ENCODE results near the gene IGF2BP3. TPM values are rescaled to one million over a fixed set of nuclear protein-coding genes. Genes with fewer than 3 reads are reported as not detected.

IGF2BP3 gene
- total RNA-seq, 3 donors from 2014 or later (not counting 1 experiment from before 2014, with no cell fraction given): 1.4 to 2.9 TPM; not detected in 1

DNA sequence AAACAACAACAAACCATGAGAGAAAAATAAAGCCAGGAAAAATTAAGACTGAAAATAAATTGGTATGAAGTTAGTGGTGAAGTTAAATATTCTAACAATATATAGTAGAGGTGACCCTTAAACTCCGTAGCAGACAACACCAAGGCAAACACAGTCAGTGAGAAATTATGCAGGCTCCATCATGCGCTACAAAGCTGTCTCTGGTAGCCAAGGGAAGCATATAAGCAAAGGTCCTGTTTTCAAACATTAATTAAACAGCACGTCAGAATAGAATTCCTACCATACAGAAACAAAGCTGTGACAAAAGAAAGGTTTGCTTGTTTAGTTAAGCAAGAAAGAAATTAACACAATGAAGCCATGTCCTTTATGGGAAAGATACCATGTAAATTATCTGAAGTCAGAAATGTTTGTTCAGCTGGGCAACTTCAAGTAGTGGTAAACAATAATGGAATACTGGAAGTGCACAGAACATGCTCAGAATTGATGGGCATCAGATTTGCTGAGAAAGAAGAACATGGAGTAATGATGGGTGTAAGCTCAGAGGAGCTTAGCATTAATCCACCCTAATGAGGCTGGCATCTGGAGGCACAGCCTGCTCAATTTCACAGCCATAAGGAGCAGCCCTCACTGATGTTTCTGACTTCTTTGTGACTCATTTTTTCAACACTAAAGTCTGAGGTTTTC, 75.7 kb downstream of the IGF2BP3 start:
- H3K9me3 Mint-ChIP-seq: no peaks in the 10 kb centered on the region
- H3K27me3 Mint-ChIP-seq (ENCODE audit: low read depth in 2 of 2): peaks cover 7% of the 10 kb centered on the region in 2 donors
- H3K9me3 ChIP-seq (ENCODE audit: control insufficient read depth, insufficient read depth, low read length): no peaks in the 10 kb centered on the region
- no peak overlapping the region for H3K4me3 Mint-ChIP-seq
- no peaks in the 10 kb centered on the region for H3K36me3 ChIP-seq (ENCODE audit: control insufficient read depth, insufficient read depth, low read length)
- no peaks in the 10 kb centered on the region for H3K4me1 ChIP-seq (ENCODE audit: control insufficient read depth, insufficient read depth, low read length)
- no peaks in the 10 kb centered on the region for H3K36me3 Mint-ChIP-seq
- H3K4me1 Mint-ChIP-seq: no peaks in the 10 kb centered on the region
- no peak for TF ChIP-seq CTCF (IDR thresholded peaks at IDR 0.05)
- 100% methylated on average over 2 of the region's 3 CpGs for WGBS (ENCODE audit: insufficient coverage)
- H3K27ac Mint-ChIP-seq: no peak overlapping the region
- no peak overlapping the region for H3K4me3 ChIP-seq (ENCODE audit: low read length)
- intact Hi-C loops (cut with micrococcal nuclease): no loop called here
- no peak for DNase-seq
- no peak overlapping the region for H3K27ac ChIP-seq (ENCODE audit: low read length)
- no peaks in the 10 kb centered on the region for H3K27me3 ChIP-seq (ENCODE audit: control insufficient read depth, insufficient read depth, low read length)
- no peak for ATAC-seq

GRCh38 chr7:23393636-23394035, 76.7 kb downstream of the IGF2BP3 start:
- 97% methylated on average over 3 of the region's 3 CpGs for WGBS (ENCODE audit: insufficient coverage)
- H3K36me3 Mint-ChIP-seq: no peaks in the 10 kb centered on the region
- no peak overlapping the region for H3K4me3 ChIP-seq (ENCODE audit: low read length)

GRCh38 chr7:23389701-23390100, 80.6 kb downstream of the IGF2BP3 start:
- DNase-seq: no peak
- Histone ChIP-seq H3K36me3 (ENCODE audit: control insufficient read depth, insufficient read depth, low read length) (no peaks in the 10 kb centered on the region), H3K4me1 (ENCODE audit: control insufficient read depth, insufficient read depth, low read length) (no peaks in the 10 kb centered on the region), H3K27ac (ENCODE audit: low read length) (no peak overlapping the region), H3K9me3 (ENCODE audit: control insufficient read depth, insufficient read depth, low read length) (no peaks in the 10 kb centered on the region), H3K4me3 (ENCODE audit: low read length) (no peak overlapping the region), H3K27me3 (ENCODE audit: control insufficient read depth, insufficient read depth, low read length) (no peaks in the 10 kb centered on the region)
- no peaks in the 10 kb centered on the region for H3K4me1 Mint-ChIP-seq
- intact Hi-C loops (cut with micrococcal nuclease): no loop called here
- H3K9me3 Mint-ChIP-seq: no peaks in the 10 kb centered on the region
- no peak for TF ChIP-seq CTCF (IDR thresholded peaks at IDR 0.05)
- no peaks in the 10 kb centered on the region for H3K36me3 Mint-ChIP-seq
- H3K27ac Mint-ChIP-seq: no peak overlapping the region
- 96% methylated on average over 3 of the region's 3 CpGs for WGBS (ENCODE audit: insufficient coverage)
- H3K4me3 Mint-ChIP-seq: no peak overlapping the region
- H3K27me3 Mint-ChIP-seq (ENCODE audit: low read depth in 2 of 2): peaks cover 5 to 8% of the 10 kb centered on the region in 2 donors
- no peak for ATAC-seq

More at GRCh38 chr7:23393636-23394035, 76.7 kb downstream of the IGF2BP3 start:
- Mint-ChIP-seq H3K4me1 (no peaks in the 10 kb centered on the region), H3K9me3 (no peaks in the 10 kb centered on the region), H3K27ac (no peak overlapping the region), H3K4me3 (no peak overlapping the region), H3K27me3 (ENCODE audit: low read depth in 2 of 2) (peaks cover 8 to 10% of the 10 kb centered on the region in 2 donors)
- H3K9me3 ChIP-seq (ENCODE audit: control insufficient read depth, insufficient read depth, low read length): no peaks in the 10 kb centered on the region
- H3K36me3 ChIP-seq (ENCODE audit: control insufficient read depth, insufficient read depth, low read length): no peaks in the 10 kb centered on the region
- no peaks in the 10 kb centered on the region for H3K4me1 ChIP-seq (ENCODE audit: control insufficient read depth, insufficient read depth, low read length)
- no peaks in the 10 kb centered on the region for H3K27me3 ChIP-seq (ENCODE audit: control insufficient read depth, insufficient read depth, low read length)
- ATAC-seq (no peak), DNase-seq (no peak)
- H3K27ac ChIP-seq (ENCODE audit: low read length): no peak overlapping the region
- no peak for TF ChIP-seq CTCF (IDR thresholded peaks at IDR 0.05)
- intact Hi-C loops (cut with micrococcal nuclease): no loop called here

GRCh38 chr7:23387583-23387982, 82.7 kb downstream of the IGF2BP3 start:
- H3K27me3 Mint-ChIP-seq (ENCODE audit: low read depth in 2 of 2): peaks cover 8% of the 10 kb centered on the region in 2 donors
- Histone ChIP-seq H3K4me3 (ENCODE audit: low read length) (no peak overlapping the region), H3K4me1 (ENCODE audit: control insufficient read depth, insufficient read depth, low read length) (no peaks in the 10 kb centered on the region), H3K27me3 (ENCODE audit: control insufficient read depth, insufficient read depth, low read length) (no peaks in the 10 kb centered on the region), H3K27ac (ENCODE audit: low read length) (no peak overlapping the region), H3K9me3 (ENCODE audit: control insufficient read depth, insufficient read depth, low read length) (no peaks in the 10 kb centered on the region), H3K36me3 (ENCODE audit: control insufficient read depth, insufficient read depth, low read length) (no peaks in the 10 kb centered on the region)
- 83% methylated on average over 1 of the region's 1 CpG for WGBS (ENCODE audit: insufficient coverage)
- no peak for TF ChIP-seq CTCF (IDR thresholded peaks at IDR 0.05)
- no peaks in the 10 kb centered on the region for H3K9me3 Mint-ChIP-seq
- no peak for DNase-seq
- no peak overlapping the region for H3K27ac Mint-ChIP-seq
- ATAC-seq: peak in 1 of 3 donors; percentile 51
- intact Hi-C loops (cut with micrococcal nuclease): no loop called here
- no peaks in the 10 kb centered on the region for H3K4me1 Mint-ChIP-seq
- no peaks in the 10 kb centered on the region for H3K36me3 Mint-ChIP-seq
- no peak overlapping the region for H3K4me3 Mint-ChIP-seq
